ENCODE measurements around the gene DCDC1.

Gene DCDC1

GRCh38 chr11:30823119-30823518 is 546.4 kb downstream of the DCDC1 start:
- no peak overlapping the region for H3K9ac ChIP-seq
- H4K20me1 ChIP-seq (ENCODE audit: insufficient read depth): no peaks in the 10 kb centered on the region
- H3K27me3 ChIP-seq (ENCODE audit: insufficient read depth, low read depth): no peaks in the 10 kb centered on the region
- no peak for TF ChIP-seq CTCF (conservative IDR thresholded peaks at IDR 0.05; ENCODE audit: low read depth, low read length)
- no peak overlapping the region for H3K4me2 ChIP-seq
- no peaks in the 10 kb centered on the region for H3K4me1 ChIP-seq (ENCODE audit: low read depth, poor library complexity, severe bottlenecking)
- H3K4me3 ChIP-seq (IDR thresholded peaks at IDR 0.05; ENCODE audit: insufficient read depth, low read depth, low read length): no peak overlapping the region
- no peak overlapping the region for H2AFZ ChIP-seq (ENCODE audit: low read depth)
- no peak overlapping the region for H3K27ac ChIP-seq
- H3K36me3 ChIP-seq (ENCODE audit: insufficient read depth): no peaks in the 10 kb centered on the region
- H3K79me2 ChIP-seq (ENCODE audit: insufficient read depth, low read depth): no peaks in the 10 kb centered on the region

GRCh38 chr11:30821438-30821965 is 548.0 kb downstream of the DCDC1 start:
- Histone ChIP-seq H3K4me2 (no peak overlapping the region), H3K36me3 (ENCODE audit: insufficient read depth) (no peaks in the 10 kb centered on the region), H2AFZ (ENCODE audit: low read depth) (no peak overlapping the region), H3K27ac (no peak overlapping the region), H4K20me1 (ENCODE audit: insufficient read depth) (no peaks in the 10 kb centered on the region), H3K79me2 (ENCODE audit: insufficient read depth, low read depth) (no peaks in the 10 kb centered on the region), H3K27me3 (ENCODE audit: insufficient read depth, low read depth) (no peaks in the 10 kb centered on the region), H3K4me1 (ENCODE audit: low read depth, poor library complexity, severe bottlenecking) (no peaks in the 10 kb centered on the region), H3K4me3 (IDR thresholded peaks at IDR 0.05; ENCODE audit: insufficient read depth, low read depth, low read length) (no peak overlapping the region), H3K9ac (no peak overlapping the region)
- TF ChIP-seq CTCF (conservative IDR thresholded peaks at IDR 0.05; ENCODE audit: low read depth, low read length): no peak

GRCh38 chr11:30818721-30819120 is 550.8 kb downstream of the DCDC1 start:
- H3K27ac ChIP-seq: no peak overlapping the region

GRCh38 chr11:30816959-30817880 is 552.3 kb downstream of the DCDC1 start:
- Histone ChIP-seq H3K4me2 (no peak overlapping the region), H3K36me3 (ENCODE audit: insufficient read depth) (no peaks in the 10 kb centered on the region), H3K4me3 (IDR thresholded peaks at IDR 0.05; ENCODE audit: insufficient read depth, low read depth, low read length) (no peak overlapping the region), H3K79me2 (ENCODE audit: insufficient read depth, low read depth) (no peaks in the 10 kb centered on the region), H4K20me1 (ENCODE audit: insufficient read depth) (no peaks in the 10 kb centered on the region), H3K4me1 (ENCODE audit: low read depth, poor library complexity, severe bottlenecking) (no peaks in the 10 kb centered on the region), H3K9ac (no peak overlapping the region), H3K27ac (no peak overlapping the region), H2AFZ (ENCODE audit: low read depth) (no peak overlapping the region), H3K27me3 (ENCODE audit: insufficient read depth, low read depth) (no peaks in the 10 kb centered on the region)
- TF ChIP-seq CTCF (conservative IDR thresholded peaks at IDR 0.05; ENCODE audit: low read depth, low read length): no peak

More at GRCh38 chr11:30818721-30819120, 550.8 kb downstream of the DCDC1 start:
- no peak overlapping the region for H3K9ac ChIP-seq
- no peaks in the 10 kb centered on the region for H3K27me3 ChIP-seq (ENCODE audit: insufficient read depth, low read depth)
- no peak overlapping the region for H3K4me3 ChIP-seq (IDR thresholded peaks at IDR 0.05; ENCODE audit: insufficient read depth, low read depth, low read length)
- H3K36me3 ChIP-seq (ENCODE audit: insufficient read depth): no peaks in the 10 kb centered on the region
- H3K4me1 ChIP-seq (ENCODE audit: low read depth, poor library complexity, severe bottlenecking): no peaks in the 10 kb centered on the region
- H3K4me2 ChIP-seq: no peak overlapping the region
- H3K79me2 ChIP-seq (ENCODE audit: insufficient read depth, low read depth): no peaks in the 10 kb centered on the region
- no peaks in the 10 kb centered on the region for H4K20me1 ChIP-seq (ENCODE audit: insufficient read depth)
- no peak overlapping the region for H2AFZ ChIP-seq (ENCODE audit: low read depth)
- no peak for TF ChIP-seq CTCF (conservative IDR thresholded peaks at IDR 0.05; ENCODE audit: low read depth, low read length)

Data from KMS-11 (cell line).